Body of pancreas (tissue), 4 donors: ENCODE measurements around the gene LACTBL1.

Experiments used
- CTCF ChIP-seq, 7 experiments: fragments of 450-650 bp in 4 of 7; fragments of 200-600 bp in 3 of 7; sonication (generic) in 3 of 7; IDR thresholded peaks; one replicate each; pipeline ENCODE4 v1.5.1; 2016 to 2019; ENCODE audit warnings: antibody characterized with exemption in 7 of 7
- POLR2A ChIP-seq, 3 donors: fragments of 450-650 bp; IDR thresholded peaks; one replicate each; pipeline ENCODE4 v1.6.1; 2016; ENCODE audit warnings: antibody characterized with exemption in 3 of 3, mild to moderate bottlenecking in 2 of 3

- TF ChIP-seq POLR2A (IDR thresholded peaks at IDR 0.05), result no peak
- TF ChIP-seq CTCF (IDR thresholded peaks at IDR 0.05), result no peak
These were observed 18.9 kb downstream of the LACTBL1 start for GRCh38 chr1:22953740-22954141.
